LNCaP clone FGC (cell line): Measurements from ENCODE around the gene NEK9.
"Not testable (repeated sequence)": the region's sequence is repeated elsewhere in the genome, so short reads cannot be mapped to it uniquely, and the experiment has no call there.

Experiments used
- DNase-seq: peaks from one replicate; pipeline ENCODE4 v3.0.0-alpha.2; 2011; ENCODE audit warnings: low read depth
- H3K4me3 ChIP-seq: 2 replicates; pipeline ENCODE4 v1.5.1; 2011; ENCODE audit warnings: mild to moderate bottlenecking, low read depth, low read length, control low read depth
- CTCF ChIP-seq: IDR thresholded peaks from 2 replicates; pipeline ENCODE4 v1.5.1; 2012; ENCODE audit warnings: mild to moderate bottlenecking; ENCODE audit not compliant: control insufficient read depth, insufficient read depth; ENCODE audit errors: extremely low read depth

Gene NEK9

GRCh38 chr14:75069811-75070145 lies 57.1 kb downstream of the NEK9 start:
- no peak for DNase-seq
- peak overlapping the region; percentile 56 for H3K4me3 ChIP-seq
- TF ChIP-seq CTCF: no peak

DNA sequence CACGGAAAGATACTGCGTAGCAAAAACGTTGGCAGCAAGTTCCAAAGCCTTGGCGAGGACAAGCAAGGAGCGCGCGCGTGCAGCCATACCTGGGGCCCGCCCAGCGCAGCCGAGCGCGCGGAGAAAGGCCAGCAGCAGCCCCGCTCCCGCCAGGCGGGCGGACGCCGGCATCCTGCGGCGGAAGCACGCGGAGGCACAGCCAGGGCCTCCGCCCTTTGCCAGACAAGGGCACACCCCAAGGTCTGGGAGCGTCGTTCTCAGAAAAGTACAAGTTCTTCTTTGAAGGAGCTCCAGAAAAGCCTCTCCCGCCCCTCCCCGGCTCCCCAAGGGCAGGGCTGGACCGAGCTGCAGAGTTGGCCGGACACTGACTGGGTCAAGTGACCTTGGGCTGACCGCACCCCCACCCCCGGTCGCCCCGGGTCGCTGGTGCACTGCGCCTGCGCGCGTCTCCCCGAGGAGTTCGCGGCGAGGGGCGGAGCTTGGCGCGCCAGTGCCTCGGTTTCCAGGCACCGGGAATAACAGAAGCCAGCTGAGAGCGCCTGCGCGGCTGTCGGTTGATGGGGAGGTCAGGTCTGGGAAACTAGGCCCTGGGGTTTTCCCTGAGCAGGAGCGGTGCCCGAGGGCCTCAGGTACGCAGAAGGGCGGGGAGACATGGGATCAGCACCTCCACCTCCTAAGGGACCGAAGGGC lies 57.6 kb downstream of the NEK9 start, which contains the start of gene ZC2HC1C:
Gene ZC2HC1C, plus strand, starts transcription at position 521 of the 690 bp plus-strand sequence. CDS start 933 bp downstream, outside the sequence.
- H3K4me3 ChIP-seq: peak within 1 kb of the TSS; percentile 56
- peak; percentile 67 for DNase-seq
- no peak for TF ChIP-seq CTCF

DNA sequence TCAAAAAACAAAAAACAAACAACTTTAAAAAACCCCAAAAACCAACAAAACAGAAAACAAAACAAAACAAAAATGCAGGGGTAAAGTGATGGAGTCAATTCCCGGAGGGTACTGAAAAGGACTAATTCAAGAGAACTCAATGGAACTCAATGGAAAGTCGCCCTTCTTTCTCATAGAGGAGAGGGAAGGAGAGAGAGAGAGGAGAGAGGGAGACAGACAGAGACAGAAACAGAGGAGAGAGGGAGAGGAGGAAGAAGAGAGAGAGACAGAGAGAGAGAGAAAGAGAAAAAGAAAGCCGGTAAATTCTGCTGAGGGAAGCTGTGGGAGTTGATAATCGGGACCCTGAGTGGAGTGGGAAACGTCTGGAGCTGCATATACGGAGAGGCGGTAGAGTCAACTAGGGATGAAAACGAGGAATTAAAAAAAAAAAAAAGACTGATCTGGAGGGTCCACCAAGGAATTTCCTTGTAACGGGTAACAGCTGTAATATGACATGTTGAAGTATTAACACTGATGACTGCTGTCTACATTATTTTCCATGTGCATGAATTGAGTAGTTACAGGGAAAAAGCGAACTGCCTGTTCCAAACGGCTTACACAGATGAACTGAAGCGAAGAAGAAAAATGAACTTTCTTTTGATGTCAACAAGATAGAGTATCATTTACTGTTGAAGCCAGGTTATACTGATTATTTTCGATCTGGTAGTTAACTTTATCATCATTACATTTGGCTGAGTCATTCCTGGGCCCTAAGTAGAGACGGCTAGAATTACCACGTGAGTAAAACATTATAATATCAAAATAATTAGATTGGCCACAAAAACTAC lies 58.3 kb downstream of the NEK9 start:
- no peak for DNase-seq

GRCh38 chr14:75067765-75068164 lies 59.1 kb downstream of the NEK9 start:
- not testable (repeated sequence) for DNase-seq, H3K4me3 ChIP-seq

More for the DNA sequence above, 58.3 kb downstream of the NEK9 start:
- TF ChIP-seq CTCF: no peak
- peak overlapping the region; percentile 56 for H3K4me3 ChIP-seq

- no peak overlapping the region for H3K4me3 ChIP-seq
- TF ChIP-seq CTCF: no peak
- DNase-seq: no peak
Measured at GRCh38 chr14:75067212-75067611, 59.6 kb downstream of the NEK9 start.

DNA sequence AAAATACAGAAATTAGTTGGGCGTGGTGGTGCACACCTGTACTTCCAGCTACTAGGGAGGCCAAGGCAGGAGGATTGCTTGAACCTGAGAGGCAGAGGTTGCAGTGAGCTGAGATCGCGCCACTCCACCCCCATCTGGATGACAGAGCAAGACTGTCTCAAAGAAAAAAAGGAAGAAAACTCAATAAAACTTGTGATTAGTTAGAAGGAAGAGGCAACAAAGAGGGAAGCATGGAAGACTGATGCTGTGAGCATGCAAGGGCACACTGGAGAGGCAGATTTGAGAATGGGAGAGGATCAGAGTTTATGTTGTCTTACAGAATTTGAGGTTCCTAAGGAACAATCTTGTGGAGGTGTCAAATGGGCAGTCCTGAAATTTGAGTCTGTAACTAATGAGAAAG lies 60.2 kb downstream of the NEK9 start:
- DNase-seq: no peak
- H3K4me3 ChIP-seq: no peak overlapping the region
- TF ChIP-seq CTCF: no peak

DNA sequence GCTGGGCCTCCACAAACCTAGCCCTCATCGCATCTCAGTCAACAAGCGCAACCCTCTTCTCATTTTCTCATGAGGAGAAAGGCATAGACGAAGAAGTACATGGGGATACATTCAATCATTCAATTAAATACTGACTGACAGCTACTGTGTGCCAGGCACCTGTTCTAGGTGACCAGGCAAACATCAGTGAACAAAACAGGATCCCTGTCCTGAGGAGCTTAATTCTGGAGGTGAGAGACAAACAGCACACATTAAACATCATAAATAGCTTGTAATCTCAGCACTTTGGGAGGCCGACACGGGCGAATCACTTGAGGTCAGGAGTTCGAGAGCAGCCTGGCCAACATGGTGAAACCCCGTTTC lies 62.7 kb downstream of the NEK9 start:
- TF ChIP-seq CTCF: no peak
- no peak for DNase-seq
- peak overlapping the region; percentile 89 for H3K4me3 ChIP-seq
